Heart right ventricle (tissue), 16 donors: ENCODE results near the gene PLXDC2. TPM values are rescaled to one million over a fixed set of nuclear protein-coding genes. Genes with fewer than 3 reads are reported as not detected.

Experiments
- ATAC-seq, 8 donors: fragments of 200-7000 bp; cut with Tn5 transposase; one replicate each; pipeline ENCODE4 v1.9.1; 2020; ENCODE audit warnings: mild to moderate bottlenecking in 8 of 8, moderate library complexity in 8 of 8, moderate number of reproducible peaks in 1 of 8
- DNase-seq, 2 donors: peaks; one replicate each; pipeline ENCODE4 v3.0.0-alpha.2; 2020
- H3K27ac ChIP-seq, 10 donors: fragments of 200-600 bp; sonication (generic) in 2 of 10; one replicate each; pipeline versions ENCODE4 v1.5.0 to v1.8.0; 2020 to 2022; ENCODE audit warnings: mild to moderate bottlenecking in 3 of 10
- H3K27me3 ChIP-seq, 7 donors: fragments of 200-600 bp; one replicate each; pipeline ENCODE4 v1.8.0; 2021 to 2022; ENCODE audit warnings: mild to moderate bottlenecking in 2 of 7
- H3K36me3 ChIP-seq, 9 donors: fragments of 200-600 bp; sonication (generic) in 1 of 9; one replicate each; pipeline versions ENCODE4 v1.5.0 to v1.8.0; 2020 to 2022; ENCODE audit warnings: mild to moderate bottlenecking in 2 of 9
- H3K4me1 ChIP-seq, 9 donors: fragments of 200-600 bp; sonication (generic) in 1 of 9; one replicate each; pipeline versions ENCODE4 v1.5.0 to v1.8.0; 2020 to 2022; ENCODE audit warnings: mild to moderate bottlenecking in 4 of 9
- H3K4me3 ChIP-seq, 10 donors: fragments of 200-600 bp; sonication (generic) in 2 of 10; one replicate each; pipeline versions ENCODE4 v1.5.0 to v1.8.0; 2020 to 2022; ENCODE audit warnings: mild to moderate bottlenecking in 7 of 10, moderate library complexity in 2 of 10
- H3K9me3 ChIP-seq, 11 donors: fragments of 200-600 bp in 10 of 11; sonication (generic) in 2 of 11; one replicate each; pipeline versions ENCODE4 v1.5.0 to v1.8.0; 2013 to 2022; ENCODE audit warnings: mild to moderate bottlenecking in 2 of 11, control low read depth in 1 of 11, moderate library complexity in 1 of 11
- WGBS, 2 donors: extraction: QIAGEN DNeasy Blood & Tissue Kit; methylation state at CpG; one replicate each; pipeline ENCODE4 v1.1.7; 2013; ENCODE audit warnings: inconsistent platforms in 1 of 2; 5-methylcytosine and 5-hydroxymethylcytosine counted together
- intact Hi-C, 10 donors: fragments of 100-400 bp; cut with DNase I; formaldehyde crosslinking; loops; one replicate each; pipeline versions ENCODE4 v1.11.1 to v1.14.2; 2022
- polyA plus RNA-seq, 2 donors: library from polyadenylated mRNA; stranded (reverse); fragments of 200-250 nt; gene quantifications; one replicate each; pipeline ENCODE4 v1.2.3, GENCODE V29; 2013
- total RNA-seq, 10 donors: library from RNA; stranded (reverse); fragmentation: NEBNext Ultra II Directional in 3 of 10; extraction: Animal tissue kit (Norgen Biotek cat#: 25700) in 3 of 10; gene quantifications; one replicate each; pipeline versions ENCODE4 v1.2.1 to v1.2.4, GENCODE V29; 2021 to 2023
- TF ChIP-seq, protein P1 (sequence below), 9 donors: fragments of 200-600 bp; sonication (generic) in 2 of 9; IDR thresholded peaks; one replicate each; pipeline versions ENCODE4 v1.5.0 to v1.8.0; 2021 to 2022; ENCODE audit warnings: antibody characterized with exemption in 9 of 9, mild to moderate bottlenecking in 5 of 9, moderate library complexity in 1 of 9
- donor health status: Arrhythmogenic right ventricular cardiomyopathy.
- donor health status: ischemic (EF 13 %, LVEDD 7.1; RV severe dilation, severe dysfunction).
- donor health status: healthy with polysubstance abuse.
- donor health status: DM: no; HTN: yes; CAD: no.
- donor health status: DM: no; HTN: no; CAD: no.
- donor health status: ischemic (EF 25% LVEDD 6.9; RV normal size, moderate dysfunction).
- donor health status: ischemic (EF 25% LVEDD 5.7; RV mildly dilated, moderate dysfunction).
- donor health status: healthy.
- donor health status: DM: yes; HTN: yes; CAD: no.
- donor health status: Ischemic cardiomyopathy.
- donor health status: ischemic (EF 35%, LVEDD 5.7; RV mildly dilated, moderate dysfunction).
- donor health status: nonischemic (EF 11% LVEDD 7.7; RV severe dilation, severe dysfunction).
- donor health status: DM: yes; HTN: yes; CAD: no.
- donor health status: PGD.
- donor health status: ischemic (EF 29% LVEDD 5.4; RV normal size, mild dysfunction).
- donor health status: nonischemic (EF 23%, LVEDD 6.1; RV moderate dilation, normal function).

The PLXDC2 gene
- total and polyA plus RNA-seq, 12 donors = 4.6 to 26.8 (median 16.9) TPM

DNA sequence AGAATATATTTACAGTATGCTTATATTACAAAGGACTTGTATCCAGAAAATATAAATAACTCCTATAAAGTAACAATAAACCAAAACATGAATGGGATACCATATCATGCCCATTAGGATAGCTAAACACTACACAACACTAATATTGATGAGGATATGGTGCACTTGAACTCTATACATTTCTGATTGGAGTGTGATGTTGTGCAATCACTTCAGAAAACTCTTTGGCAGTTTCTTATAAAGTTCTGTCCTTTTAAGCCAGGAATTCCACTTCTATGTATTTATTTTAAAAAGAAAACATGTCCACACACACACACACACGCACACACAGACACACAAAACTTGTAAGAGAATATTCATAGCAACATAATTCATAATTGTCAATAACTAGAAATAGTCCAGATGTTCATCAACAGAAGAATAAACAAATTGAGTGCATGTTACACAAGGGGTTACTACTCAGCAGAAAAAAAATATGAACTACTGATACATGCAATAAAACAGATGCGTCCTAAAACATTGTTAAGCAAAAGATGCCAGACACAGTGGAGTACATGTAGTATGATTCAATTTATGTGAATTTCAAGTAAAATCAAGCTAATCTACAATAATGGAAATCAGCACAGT, 416.0 kb downstream of the PLXDC2 start:
- Histone ChIP-seq H3K9me3 (no peaks in the 10 kb centered on the region), H3K27ac (no peak overlapping the region), H3K36me3 (peaks cover 0 to 7% (median 0%) of the 10 kb centered on the region in 9 donors), H3K4me1 (no peaks in the 10 kb centered on the region), H3K4me3 (no peak overlapping the region), H3K27me3 (no peaks in the 10 kb centered on the region)
- DNase-seq (no peak), ATAC-seq (no peak)
- 88 to 96% methylated on average over 2 of the region's 2 CpGs for WGBS, 2 donors
- TF ChIP-seq, protein P1, sequence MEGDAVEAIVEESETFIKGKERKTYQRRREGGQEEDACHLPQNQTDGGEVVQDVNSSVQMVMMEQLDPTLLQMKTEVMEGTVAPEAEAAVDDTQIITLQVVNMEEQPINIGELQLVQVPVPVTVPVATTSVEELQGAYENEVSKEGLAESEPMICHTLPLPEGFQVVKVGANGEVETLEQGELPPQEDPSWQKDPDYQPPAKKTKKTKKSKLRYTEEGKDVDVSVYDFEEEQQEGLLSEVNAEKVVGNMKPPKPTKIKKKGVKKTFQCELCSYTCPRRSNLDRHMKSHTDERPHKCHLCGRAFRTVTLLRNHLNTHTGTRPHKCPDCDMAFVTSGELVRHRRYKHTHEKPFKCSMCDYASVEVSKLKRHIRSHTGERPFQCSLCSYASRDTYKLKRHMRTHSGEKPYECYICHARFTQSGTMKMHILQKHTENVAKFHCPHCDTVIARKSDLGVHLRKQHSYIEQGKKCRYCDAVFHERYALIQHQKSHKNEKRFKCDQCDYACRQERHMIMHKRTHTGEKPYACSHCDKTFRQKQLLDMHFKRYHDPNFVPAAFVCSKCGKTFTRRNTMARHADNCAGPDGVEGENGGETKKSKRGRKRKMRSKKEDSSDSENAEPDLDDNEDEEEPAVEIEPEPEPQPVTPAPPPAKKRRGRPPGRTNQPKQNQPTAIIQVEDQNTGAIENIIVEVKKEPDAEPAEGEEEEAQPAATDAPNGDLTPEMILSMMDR (IDR thresholded peaks at IDR 0.05) = no peak
- intact Hi-C loops = no loop called here

GRCh38 chr10:20233423-20233822, 417.2 kb downstream of the PLXDC2 start:
- DNase-seq (no peak), ATAC-seq (no peak)
- intact Hi-C loops = no loop called here
- no peak overlapping the region for H3K27ac ChIP-seq
- no peak overlapping the region for H3K4me3 ChIP-seq
- no peaks in the 10 kb centered on the region for H3K9me3 ChIP-seq
- no peaks in the 10 kb centered on the region for H3K4me1 ChIP-seq
- TF ChIP-seq, protein P1 (IDR thresholded peaks at IDR 0.05) = no peak
- no peaks in the 10 kb centered on the region for H3K27me3 ChIP-seq
- peaks cover 0 to 7% (median 0%) of the 10 kb centered on the region in 9 donors for H3K36me3 ChIP-seq

DNA sequence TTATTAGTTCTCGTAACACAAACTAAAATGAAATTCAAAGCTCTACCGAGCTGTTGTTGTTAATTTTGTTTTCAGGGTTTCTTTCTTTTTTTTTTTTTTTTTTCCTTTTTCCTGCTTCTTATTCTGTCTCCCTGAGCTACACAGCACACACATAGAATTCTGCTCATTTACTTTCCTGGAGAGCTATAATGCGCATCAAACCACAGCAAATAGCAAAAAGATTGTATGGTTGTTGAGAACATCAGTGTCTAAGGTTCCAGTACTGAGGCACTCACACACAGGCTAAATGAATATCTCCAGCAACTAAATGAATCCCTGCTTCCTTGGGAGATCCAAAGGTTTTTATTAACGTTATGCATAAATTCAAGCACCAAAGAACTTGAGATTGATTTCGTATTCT, 418.3 kb downstream of the PLXDC2 start:
- TF ChIP-seq, protein P1 (IDR thresholded peaks at IDR 0.05) = no peak
- no peak overlapping the region for H3K4me3 ChIP-seq
- intact Hi-C loops = no loop called here
- DNase-seq (no peak), ATAC-seq (no peak)
- H3K27ac ChIP-seq = no peak overlapping the region
- peaks cover 0 to 9% (median 0%) of the 10 kb centered on the region in 9 donors for H3K36me3 ChIP-seq
- H3K9me3 ChIP-seq = no peaks in the 10 kb centered on the region
- H3K27me3 ChIP-seq = no peaks in the 10 kb centered on the region
- H3K4me1 ChIP-seq = no peaks in the 10 kb centered on the region
- 94 to 98% methylated on average over 5 of the region's 5 CpGs for WGBS, 2 donors

- Histone ChIP-seq H3K4me3 (no peak overlapping the region), H3K27me3 (no peaks in the 10 kb centered on the region), H3K27ac (no peak overlapping the region), H3K36me3 (peaks cover 0 to 11% (median 0%) of the 10 kb centered on the region in 9 donors), H3K4me1 (peaks cover 0 to 6% (median 0%) of the 10 kb centered on the region in 9 donors), H3K9me3 (no peaks in the 10 kb centered on the region)
- DNase-seq = no peak
- intact Hi-C loops = no loop called here
- TF ChIP-seq, protein P1 (IDR thresholded peaks at IDR 0.05) = no peak
- 96 to 97% methylated on average over 2 of the region's 2 CpGs for WGBS, 2 donors
- ATAC-seq = no peak
These were observed 420.9 kb downstream of the PLXDC2 start for GRCh38 chr10:20237091-20237570.
